ENCODE data around the gene TBL1Y. TPM values are rescaled to one million over a fixed set of nuclear protein-coding genes. Genes with fewer than 3 reads are reported as not detected.

TBL1Y gene
- total and polyA plus RNA-seq, 2 experiments from 2014 or later, result 2.6 to 5.8 TPM

- no peak for TF ChIP-seq ZNF462 (CRISPR knock-in tag; IDR thresholded peaks at IDR 0.05)
- no peak for TF ChIP-seq EZH2phosphoT487 (IDR thresholded peaks at IDR 0.05; ENCODE audit: unreplicated experiment)
Observed at GRCh38 chrY:7002581-7002980, 92.1 kb downstream of the TBL1Y start (continued).

GRCh38 chrY:7007911-7008310 is 97.4 kb downstream of the TBL1Y start:
- H3K4me3 ChIP-seq, result no peak overlapping the region
- H3K36me3 ChIP-seq (ENCODE audit: insufficient read depth), result no peaks in the 10 kb centered on the region
- ATAC-seq (no peak), DNase-seq (ENCODE audit: low spot score) (no peak)
- no peaks in the 10 kb centered on the region for H3K79me2 ChIP-seq (replicated peaks; ENCODE audit: insufficient read depth)
- no peak overlapping the region for H3K27ac ChIP-seq (ENCODE audit: low read depth)
- no peaks in the 10 kb centered on the region for H4K20me1 ChIP-seq (replicated peaks; ENCODE audit: insufficient read depth)
- Mint-ChIP-seq H3K27me3 (ENCODE audit: insufficient read depth, low read depth, poor library complexity) (peaks cover 3% of the 10 kb centered on the region), H3K4me1 (peaks cover 18% of the 10 kb centered on the region), H3K36me3 (ENCODE audit: low read depth) (no peaks in the 10 kb centered on the region), H3K27ac (no peak overlapping the region), H3K4me3 (no peak overlapping the region), H3K9me3 (no peaks in the 10 kb centered on the region)
- TF ChIP-seq ZNF331 (CRISPR knock-in tag; IDR thresholded peaks at IDR 0.05; ENCODE audit: low read depth) (no peak), CREB1 (CRISPR knock-in tag; IDR thresholded peaks at IDR 0.05; ENCODE audit: low read depth) (no peak), STAT1 (IDR thresholded peaks at IDR 0.05; ENCODE audit: unreplicated experiment) (no peak), ZNF462 (CRISPR knock-in tag; IDR thresholded peaks at IDR 0.05) (no peak), ZNF114 (CRISPR knock-in tag; IDR thresholded peaks at IDR 0.05) (no peak), CTCF (conservative IDR thresholded peaks at IDR 0.05; ENCODE audit: low read depth in 2 of 2) (no peak), NANOG (IDR thresholded peaks at IDR 0.05; ENCODE audit: borderline replicate concordance) (no peak), EZH2phosphoT487 (IDR thresholded peaks at IDR 0.05; ENCODE audit: unreplicated experiment) (no peak), JUNB (IDR thresholded peaks at IDR 0.05; ENCODE audit: unreplicated experiment) (no peak)
- no peak overlapping the region for H3K4me2 ChIP-seq
- no peaks in the 10 kb centered on the region for H3K9me2 ChIP-seq (ENCODE audit: insufficient read depth)
- peaks cover 17% of the 10 kb centered on the region for H3K4me1 ChIP-seq (ENCODE audit: insufficient read depth)
- H3F3A ChIP-seq (replicated peaks; ENCODE audit: low read depth), result no peaks in the 10 kb centered on the region
- no peaks in the 10 kb centered on the region for H3K27me3 ChIP-seq (ENCODE audit: insufficient read depth)
- no peak overlapping the region for H2AFZ ChIP-seq

All from GM23338 (cell line).